Uterus (tissue), 2 donors: ENCODE data around the gene ZNF552.

Experiments used
- CTCF ChIP-seq, 4 experiments: fragments of 200-600 bp in 2 of 4; fragments of 450-650 bp in 2 of 4; sonication (generic) in 2 of 4; IDR thresholded peaks; one replicate each; pipeline ENCODE4 v1.5.1; 2016 to 2019; ENCODE audit warnings: antibody characterized with exemption in 4 of 4, mild to moderate bottlenecking in 2 of 4, moderate library complexity in 1 of 4
- POLR2A ChIP-seq, 2 donors: fragments of 450-650 bp; IDR thresholded peaks; one replicate each; pipeline ENCODE4 v1.6.1; 2016; ENCODE audit warnings: antibody characterized with exemption in 2 of 2, mild to moderate bottlenecking in 1 of 2, moderate library complexity in 1 of 2

GRCh38 chr19:57778336-57778735, 36.4 kb downstream of the ZNF552 start:
- TF ChIP-seq POLR2A (IDR thresholded peaks at IDR 0.05) (no peak), CTCF (IDR thresholded peaks at IDR 0.05) (no peak)
